Measurements from ENCODE around the gene PET117.

DNA sequence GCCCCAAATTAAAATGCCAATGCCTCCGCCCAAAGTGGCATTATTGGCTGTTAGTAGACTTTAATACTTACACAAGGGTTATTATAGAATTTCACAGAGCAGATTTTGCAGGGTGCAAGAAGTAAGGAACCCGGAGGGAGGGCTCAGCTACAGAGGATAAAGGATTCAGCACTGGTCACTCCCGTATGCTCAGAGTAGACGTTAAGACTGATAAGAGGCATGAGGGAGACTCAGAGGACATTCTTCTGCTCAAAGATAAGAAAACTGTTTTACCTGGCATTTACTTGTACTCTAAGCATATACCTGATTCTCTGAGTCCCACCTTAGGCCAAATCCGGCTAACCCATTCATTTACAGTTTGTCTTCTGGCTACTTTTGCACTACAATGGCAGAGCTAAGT is 43.5 kb upstream of the PET117 start:
- TF ChIP-seq, protein P1, sequence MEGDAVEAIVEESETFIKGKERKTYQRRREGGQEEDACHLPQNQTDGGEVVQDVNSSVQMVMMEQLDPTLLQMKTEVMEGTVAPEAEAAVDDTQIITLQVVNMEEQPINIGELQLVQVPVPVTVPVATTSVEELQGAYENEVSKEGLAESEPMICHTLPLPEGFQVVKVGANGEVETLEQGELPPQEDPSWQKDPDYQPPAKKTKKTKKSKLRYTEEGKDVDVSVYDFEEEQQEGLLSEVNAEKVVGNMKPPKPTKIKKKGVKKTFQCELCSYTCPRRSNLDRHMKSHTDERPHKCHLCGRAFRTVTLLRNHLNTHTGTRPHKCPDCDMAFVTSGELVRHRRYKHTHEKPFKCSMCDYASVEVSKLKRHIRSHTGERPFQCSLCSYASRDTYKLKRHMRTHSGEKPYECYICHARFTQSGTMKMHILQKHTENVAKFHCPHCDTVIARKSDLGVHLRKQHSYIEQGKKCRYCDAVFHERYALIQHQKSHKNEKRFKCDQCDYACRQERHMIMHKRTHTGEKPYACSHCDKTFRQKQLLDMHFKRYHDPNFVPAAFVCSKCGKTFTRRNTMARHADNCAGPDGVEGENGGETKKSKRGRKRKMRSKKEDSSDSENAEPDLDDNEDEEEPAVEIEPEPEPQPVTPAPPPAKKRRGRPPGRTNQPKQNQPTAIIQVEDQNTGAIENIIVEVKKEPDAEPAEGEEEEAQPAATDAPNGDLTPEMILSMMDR (IDR thresholded peaks at IDR 0.05), result no peak
- TF ChIP-seq POLR2A (IDR thresholded peaks at IDR 0.05) (no peak), EP300 (IDR thresholded peaks at IDR 0.05) (no peak)
